ENCODE results near the gene ATG14. TPM values are rescaled to one million over a fixed set of nuclear protein-coding genes. Genes with fewer than 3 reads are reported as not detected.

ATG14 gene, protein sequence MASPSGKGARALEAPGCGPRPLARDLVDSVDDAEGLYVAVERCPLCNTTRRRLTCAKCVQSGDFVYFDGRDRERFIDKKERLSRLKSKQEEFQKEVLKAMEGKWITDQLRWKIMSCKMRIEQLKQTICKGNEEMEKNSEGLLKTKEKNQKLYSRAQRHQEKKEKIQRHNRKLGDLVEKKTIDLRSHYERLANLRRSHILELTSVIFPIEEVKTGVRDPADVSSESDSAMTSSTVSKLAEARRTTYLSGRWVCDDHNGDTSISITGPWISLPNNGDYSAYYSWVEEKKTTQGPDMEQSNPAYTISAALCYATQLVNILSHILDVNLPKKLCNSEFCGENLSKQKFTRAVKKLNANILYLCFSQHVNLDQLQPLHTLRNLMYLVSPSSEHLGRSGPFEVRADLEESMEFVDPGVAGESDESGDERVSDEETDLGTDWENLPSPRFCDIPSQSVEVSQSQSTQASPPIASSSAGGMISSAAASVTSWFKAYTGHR
- 5.0 to 6.6 TPM (median 5.8 TPM) in 5 replicates for total RNA-seq (2022; extraction: Qiagen RNA extraction)

DNA sequence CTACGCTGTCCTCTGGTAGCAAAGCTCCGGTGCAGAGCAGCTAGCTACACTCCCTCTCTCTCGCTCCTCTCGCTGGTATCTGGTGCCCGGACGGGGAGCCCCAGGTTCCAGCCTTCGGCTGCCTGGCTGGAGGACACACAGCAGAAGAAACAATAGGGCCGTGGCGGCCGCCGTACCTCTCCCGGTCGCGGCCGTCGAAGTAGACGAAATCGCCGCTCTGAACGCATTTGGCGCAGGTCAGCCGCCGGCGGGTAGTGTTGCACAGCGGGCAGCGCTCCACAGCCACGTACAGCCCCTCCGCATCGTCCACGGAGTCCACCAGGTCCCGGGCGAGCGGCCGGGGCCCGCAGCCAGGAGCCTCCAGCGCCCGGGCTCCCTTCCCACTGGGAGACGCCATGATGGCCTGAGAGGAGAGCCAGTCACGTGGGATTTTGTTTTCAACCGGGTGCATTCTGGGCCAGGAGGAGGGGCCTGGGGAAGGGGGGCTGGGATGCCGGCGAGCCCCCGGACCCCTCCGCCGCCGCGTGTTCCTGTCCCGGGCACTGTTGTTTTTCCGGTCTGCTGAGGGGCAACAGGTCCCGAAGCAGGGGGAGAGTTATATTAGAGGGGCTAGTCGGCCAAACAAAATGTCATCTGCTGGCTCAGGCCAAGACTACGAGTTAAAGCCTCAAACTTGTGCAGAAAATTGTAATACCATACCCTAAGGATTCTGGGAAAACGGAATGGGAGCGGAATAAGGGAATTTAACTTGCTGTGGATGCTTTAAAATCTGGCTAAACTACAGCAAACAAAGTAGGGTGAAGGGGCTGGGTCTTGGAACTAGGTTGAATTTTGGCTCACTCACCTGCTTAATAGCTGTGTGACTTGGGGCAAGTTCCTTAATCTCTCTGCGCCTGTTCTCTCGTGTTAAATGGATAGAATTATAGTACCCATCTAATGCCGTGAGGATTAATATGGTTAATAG is at the start of gene ATG14:
ATG14 (minus strand) TSS at position 405 of the 964 bp plus-strand sequence; CDS start at position 397, 8 bp downstream.

DNA sequence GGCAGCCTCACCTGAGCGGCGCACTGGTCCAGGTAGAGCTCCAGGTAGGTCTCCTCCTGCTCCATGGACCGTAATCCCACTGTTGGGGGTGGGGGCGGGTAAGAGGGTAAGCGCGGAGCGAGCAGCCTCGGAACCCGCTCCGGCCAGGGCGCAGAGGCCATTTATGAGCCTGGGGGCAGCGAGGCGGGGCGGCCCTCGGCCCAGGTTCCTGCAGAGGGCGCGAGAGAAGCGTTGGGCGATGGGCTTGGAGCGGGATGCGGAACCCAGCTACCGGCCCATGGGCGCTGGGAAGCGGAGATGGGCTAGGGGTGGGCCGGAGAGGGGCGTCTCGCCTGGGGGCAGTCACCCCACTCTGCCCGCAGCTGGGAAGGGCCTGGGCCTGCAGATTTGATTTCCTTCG is 28.8 kb upstream of the ATG14 start, which contains the start of gene TBPL2:
TBPL2 (minus strand) TSS at position 232 of the 400 bp plus-strand sequence; CDS start at position 65, 167 bp downstream.

Other genes starting within 250 kb of the ATG14 start
- 28.2 to 35.2 TPM (median 32.9 TPM) in 5 replicates for gene DLGAP5, start 220.2 kb downstream of the ATG14 start, total RNA-seq (2022; extraction: Qiagen RNA extraction)
- 11.9 to 16.7 TPM (median 15.8 TPM) in 5 replicates for gene FBXO34, start 140.4 kb downstream of the ATG14 start, total RNA-seq (2022; extraction: Qiagen RNA extraction)
- not detected in 5 replicates for gene TBPL2, start 28.8 kb upstream of the ATG14 start, total RNA-seq (2022; extraction: Qiagen RNA extraction)
- gene KTN1, start 168.4 kb upstream of the ATG14 start, total RNA-seq (2022; extraction: Qiagen RNA extraction): 102 to 131 TPM (median 116 TPM) in 5 replicates

Data from A549 treated with dexamethasone at 1 μM for 4 hours (cell line).